GM23248 (cell line): ENCODE measurements around the gene SH3BGRL. TPM values are rescaled to one million over a fixed set of nuclear protein-coding genes. Genes with fewer than 3 reads are reported as not detected.

Experiments used
- DNase-seq: peaks from one replicate; pipeline ENCODE4 v3.0.0-alpha.2; 2015
- H2AFZ ChIP-seq: fragments of 200-600 bp; sonication (generic); 2 replicates; pipeline ENCODE4 v1.6.1; 2016; ENCODE audit warnings: antibody characterized with exemption
- H3F3A ChIP-seq: fragments of 200-600 bp; sonication (generic); 2 replicates; pipeline ENCODE4 v1.6.1; 2016; ENCODE audit warnings: mild to moderate bottlenecking, antibody characterized with exemption, mixed run types; ENCODE audit not compliant: insufficient read depth
- H3K27ac ChIP-seq: fragments of 200-600 bp; sonication (generic); 2 replicates; pipeline ENCODE4 v1.5.1; 2016; ENCODE audit warnings: mild to moderate bottlenecking
- H3K27me3 ChIP-seq: fragments of 200-600 bp; sonication (generic); replicated peaks from 2 replicates; pipeline ENCODE4 v1.6.1; 2016; ENCODE audit warnings: mild to moderate bottlenecking; ENCODE audit not compliant: insufficient read depth
- H3K36me3 ChIP-seq: fragments of 200-600 bp; sonication (generic); 2 replicates; pipeline ENCODE4 v1.6.1; 2016; ENCODE audit warnings: low read depth, mild to moderate bottlenecking
- H3K4me1 ChIP-seq: fragments of 200-600 bp; sonication (generic); 2 replicates; pipeline ENCODE4 v1.6.1; 2016; ENCODE audit warnings: mild to moderate bottlenecking; ENCODE audit not compliant: insufficient read depth
- H3K4me2 ChIP-seq: fragments of 200-600 bp; sonication (generic); one replicate; pipeline ENCODE4 v1.6.1; 2016; ENCODE audit warnings: mild to moderate bottlenecking; ENCODE audit not compliant: unreplicated experiment
- H3K4me3 ChIP-seq: fragments of 200-600 bp; sonication (generic); 2 replicates; pipeline ENCODE4 v1.5.1; 2016; ENCODE audit warnings: mild to moderate bottlenecking
- H3K79me2 ChIP-seq: fragments of 200-600 bp; sonication (generic); 2 replicates; pipeline ENCODE4 v1.6.1; 2016; ENCODE audit warnings: mild to moderate bottlenecking; ENCODE audit not compliant: insufficient read depth
- H3K9ac ChIP-seq: fragments of 200-600 bp; sonication (generic); 2 replicates; pipeline ENCODE4 v1.6.1; 2016; ENCODE audit warnings: mild to moderate bottlenecking
- H3K9me2 ChIP-seq: fragments of 200-600 bp; sonication (generic); 2 replicates; pipeline ENCODE4 v1.6.1; 2016; ENCODE audit warnings: mixed run types, mild to moderate bottlenecking, moderate library complexity; ENCODE audit not compliant: insufficient read depth
- H3K9me3 ChIP-seq: fragments of 200-600 bp; sonication (generic); one replicate; pipeline ENCODE4 v1.6.1; 2017; ENCODE audit warnings: low read depth
- H4K20me1 ChIP-seq: fragments of 200-600 bp; sonication (generic); 2 replicates; pipeline ENCODE4 v1.6.0; 2016; ENCODE audit not compliant: insufficient read depth
- EZH2 ChIP-seq: fragments of 200-600 bp; sonication (generic); IDR thresholded peaks from 2 replicates; pipeline ENCODE4 v1.6.1; 2018; ENCODE audit warnings: antibody characterized with exemption, mild to moderate bottlenecking; ENCODE audit not compliant: insufficient read depth, poor library complexity, severe bottlenecking
- EZH2phosphoT487 ChIP-seq: fragments of 200-600 bp; sonication (generic); IDR thresholded peaks from 2 replicates; pipeline ENCODE4 v1.6.1; 2018; ENCODE audit warnings: antibody characterized with exemption, moderate library complexity, mild to moderate bottlenecking, low read depth; ENCODE audit not compliant: insufficient read depth
- WGBS, 2 experiments: methylation state at CpG; one replicate each; pipeline ENCODE4 v1.1.6; 2015 to 2017; ENCODE audit warnings: low lambda C conversion rate in 2 of 2, low coverage in 1 of 2; ENCODE audit errors: missing lambda C conversion rate in 2 of 2; 5-methylcytosine and 5-hydroxymethylcytosine counted together
- in situ Hi-C: fragments of 300-500 bp; cut with MboI; formaldehyde crosslinking; loops from 2 replicates; pipeline ENCODE4 v1.15.0; 2020
- polyA plus RNA-seq: library from polyadenylated mRNA; unstranded; fragments of >200 nt; fragmentation: Nextera tagmentation; extraction: Ambion mirVana; gene quantifications from 2 replicates; pipeline ENCODE4 v1.2.1, GENCODE V29; 2016
- total RNA-seq: library from RNA; depleted of rRNA; stranded (reverse); fragments of >200 nt; shearing (Covaris generic); gene quantifications from 2 replicates; pipeline ENCODE4 v1.2.3, GENCODE V29; 2014

The SH3BGRL gene
- total and polyA plus RNA-seq, 2 experiments from 2014 or later: 149 to 172 TPM

- Histone ChIP-seq H3K27me3 (no peaks in the 10 kb centered on the region), H3F3A (no peaks in the 10 kb centered on the region), H3K4me1 (no peaks in the 10 kb centered on the region), H3K4me2 (no peak overlapping the region), H4K20me1 (no peaks in the 10 kb centered on the region), H2AFZ (no peak overlapping the region), H3K9me3 (no peaks in the 10 kb centered on the region), H3K9ac (no peak overlapping the region), H3K4me3 (no peak overlapping the region), H3K27ac (no peak overlapping the region), H3K9me2 (no peaks in the 10 kb centered on the region), H3K36me3 (no peaks in the 10 kb centered on the region), H3K79me2 (no peaks in the 10 kb centered on the region)
- no peak for DNase-seq
- 97 to 100% methylated on average over 4 to 8 of the region's 8 CpGs for WGBS, 2 experiments
- no peak for TF ChIP-seq EZH2
- no peak for TF ChIP-seq EZH2phosphoT487
- in situ Hi-C loops: no loop called here
These were observed 78.2 kb downstream of the SH3BGRL start for GRCh38 chrX:81280148-81280547.

GRCh38 chrX:81286075-81286474 lies 84.2 kb downstream of the SH3BGRL start:
- TF ChIP-seq EZH2: no peak
- TF ChIP-seq EZH2phosphoT487: no peak

GRCh38 chrX:81286608-81287007 lies 84.7 kb downstream of the SH3BGRL start:
- TF ChIP-seq EZH2phosphoT487 (no peak), EZH2 (no peak)
- Histone ChIP-seq H3K9me2 (no peaks in the 10 kb centered on the region), H3K4me2 (no peak overlapping the region), H3K9me3 (no peaks in the 10 kb centered on the region), H3K36me3 (no peaks in the 10 kb centered on the region), H3K4me1 (no peaks in the 10 kb centered on the region), H3K27ac (no peak overlapping the region), H3K27me3 (no peaks in the 10 kb centered on the region), H3F3A (no peaks in the 10 kb centered on the region), H3K9ac (no peak overlapping the region), H2AFZ (no peak overlapping the region), H3K79me2 (no peaks in the 10 kb centered on the region), H3K4me3 (no peak overlapping the region), H4K20me1 (no peaks in the 10 kb centered on the region)
- in situ Hi-C loops: no loop called here
- no peak for DNase-seq
- WGBS, 2 experiments: 96 to 100% methylated on average over 1 of the region's 1 CpG

More at GRCh38 chrX:81286075-81286474, 84.2 kb downstream of the SH3BGRL start:
- Histone ChIP-seq H3K9ac (no peak overlapping the region), H4K20me1 (no peaks in the 10 kb centered on the region), H3K4me1 (no peaks in the 10 kb centered on the region), H3K79me2 (no peaks in the 10 kb centered on the region), H2AFZ (no peak overlapping the region), H3K27me3 (no peaks in the 10 kb centered on the region), H3K4me2 (no peak overlapping the region), H3K4me3 (no peak overlapping the region), H3K36me3 (no peaks in the 10 kb centered on the region), H3K27ac (no peak overlapping the region), H3K9me2 (no peaks in the 10 kb centered on the region), H3K9me3 (no peaks in the 10 kb centered on the region), H3F3A (no peaks in the 10 kb centered on the region)
- in situ Hi-C loops: no loop called here
- DNase-seq: no peak
- WGBS, 2 experiments: 95 to 96% methylated on average over 3 of the region's 3 CpGs

GRCh38 chrX:81291996-81292395 lies 90.1 kb downstream of the SH3BGRL start:
- no peak overlapping the region for H3K9ac ChIP-seq
- no peak overlapping the region for H2AFZ ChIP-seq
- H3K9me3 ChIP-seq: no peaks in the 10 kb centered on the region
- in situ Hi-C loops: no loop called here
- no peak for TF ChIP-seq EZH2phosphoT487
- TF ChIP-seq EZH2: no peak
- no peaks in the 10 kb centered on the region for H3K4me1 ChIP-seq
- no peaks in the 10 kb centered on the region for H3K27me3 ChIP-seq
- no peaks in the 10 kb centered on the region for H3F3A ChIP-seq
- WGBS, 2 experiments: 100% methylated on average over 2 of the region's 2 CpGs
- no peak overlapping the region for H3K27ac ChIP-seq
- no peak for DNase-seq
- H3K79me2 ChIP-seq: no peaks in the 10 kb centered on the region
- H3K36me3 ChIP-seq: no peaks in the 10 kb centered on the region
- H3K9me2 ChIP-seq: no peaks in the 10 kb centered on the region
- no peak overlapping the region for H3K4me2 ChIP-seq
- H3K4me3 ChIP-seq: no peak overlapping the region
- H4K20me1 ChIP-seq: no peaks in the 10 kb centered on the region

- H3F3A ChIP-seq: no peaks in the 10 kb centered on the region
- 100% methylated on average over 2 of the region's 2 CpGs for WGBS, 2 experiments
- H3K9ac ChIP-seq: no peak overlapping the region
- no peaks in the 10 kb centered on the region for H3K27me3 ChIP-seq
- H3K36me3 ChIP-seq: no peaks in the 10 kb centered on the region
- no peaks in the 10 kb centered on the region for H4K20me1 ChIP-seq
- H3K4me2 ChIP-seq: no peak overlapping the region
- in situ Hi-C loops: no loop called here
- H2AFZ ChIP-seq: no peak overlapping the region
- no peak overlapping the region for H3K27ac ChIP-seq
- no peaks in the 10 kb centered on the region for H3K9me3 ChIP-seq
- no peaks in the 10 kb centered on the region for H3K9me2 ChIP-seq
- H3K4me3 ChIP-seq: no peak overlapping the region
- no peak for TF ChIP-seq EZH2phosphoT487
- no peaks in the 10 kb centered on the region for H3K4me1 ChIP-seq
- H3K79me2 ChIP-seq: no peaks in the 10 kb centered on the region
- DNase-seq: no peak
These were observed 92.2 kb downstream of the SH3BGRL start for GRCh38 chrX:81294101-81294500.
